Peyer's patch (tissue), 4 donors: Measurements from ENCODE around the gene NAALADL1.

Experiments used
- POLR2A ChIP-seq, 2 donors: fragments of 450-650 bp; IDR thresholded peaks; one replicate each; pipeline ENCODE4 v1.5.1; 2017; ENCODE audit warnings: antibody characterized with exemption in 2 of 2, mild to moderate bottlenecking in 2 of 2, moderate library complexity in 2 of 2
- TF ChIP-seq, protein P1 (sequence below), 6 experiments: fragments of 450-650 bp in 4 of 6; fragments of 200-600 bp in 2 of 6; sonication (generic) in 1 of 6; IDR thresholded peaks; one replicate each; pipeline ENCODE4 v1.5.1; 2017 to 2019; ENCODE audit warnings: antibody characterized with exemption in 6 of 6, mild to moderate bottlenecking in 3 of 6, moderate library complexity in 1 of 6

DNA sequence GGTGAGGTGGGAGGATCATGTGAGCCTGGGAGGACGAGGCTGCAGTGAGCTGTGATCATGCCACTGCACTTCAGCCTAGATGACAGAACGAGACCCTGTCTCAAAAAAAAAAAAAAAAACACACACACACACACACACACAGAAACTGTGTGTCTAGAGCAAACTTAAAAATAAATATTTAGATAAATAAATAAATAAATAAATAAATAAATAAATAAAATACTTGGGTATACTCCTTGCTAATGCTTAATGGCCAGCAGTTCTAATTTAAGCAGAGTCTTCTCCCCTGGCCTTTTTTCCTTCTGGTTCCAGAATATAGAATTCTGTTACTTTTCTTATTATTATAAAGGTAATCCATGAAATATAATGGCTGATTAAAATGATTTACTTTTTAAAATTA is 49.5 kb downstream of the NAALADL1 start:
- TF ChIP-seq, protein P1, sequence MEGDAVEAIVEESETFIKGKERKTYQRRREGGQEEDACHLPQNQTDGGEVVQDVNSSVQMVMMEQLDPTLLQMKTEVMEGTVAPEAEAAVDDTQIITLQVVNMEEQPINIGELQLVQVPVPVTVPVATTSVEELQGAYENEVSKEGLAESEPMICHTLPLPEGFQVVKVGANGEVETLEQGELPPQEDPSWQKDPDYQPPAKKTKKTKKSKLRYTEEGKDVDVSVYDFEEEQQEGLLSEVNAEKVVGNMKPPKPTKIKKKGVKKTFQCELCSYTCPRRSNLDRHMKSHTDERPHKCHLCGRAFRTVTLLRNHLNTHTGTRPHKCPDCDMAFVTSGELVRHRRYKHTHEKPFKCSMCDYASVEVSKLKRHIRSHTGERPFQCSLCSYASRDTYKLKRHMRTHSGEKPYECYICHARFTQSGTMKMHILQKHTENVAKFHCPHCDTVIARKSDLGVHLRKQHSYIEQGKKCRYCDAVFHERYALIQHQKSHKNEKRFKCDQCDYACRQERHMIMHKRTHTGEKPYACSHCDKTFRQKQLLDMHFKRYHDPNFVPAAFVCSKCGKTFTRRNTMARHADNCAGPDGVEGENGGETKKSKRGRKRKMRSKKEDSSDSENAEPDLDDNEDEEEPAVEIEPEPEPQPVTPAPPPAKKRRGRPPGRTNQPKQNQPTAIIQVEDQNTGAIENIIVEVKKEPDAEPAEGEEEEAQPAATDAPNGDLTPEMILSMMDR (IDR thresholded peaks at IDR 0.05), result no peak
- TF ChIP-seq POLR2A (IDR thresholded peaks at IDR 0.05), result no peak
